AG09309 (cell line): ENCODE measurements around the gene CPHXL.

Source experiments
- DNase-seq: peaks from one replicate; pipeline ENCODE4 v3.0.0-alpha.2; 2010; ENCODE audit warnings: low read depth
- H3K4me3 ChIP-seq: 2 replicates; pipeline ENCODE4 v1.5.1; 2011; ENCODE audit warnings: mild to moderate bottlenecking, low read depth, low read length, moderate library complexity; ENCODE audit not compliant: control insufficient read depth
- TF ChIP-seq, protein P1 (sequence below): IDR thresholded peaks from 2 replicates; pipeline ENCODE4 v1.5.1; 2011; ENCODE audit warnings: mild to moderate bottlenecking, low read depth, low read length, inconsistent platforms; ENCODE audit not compliant: insufficient read depth, control insufficient read depth; ENCODE audit errors: missing control alignments

CPHXL gene

DNA sequence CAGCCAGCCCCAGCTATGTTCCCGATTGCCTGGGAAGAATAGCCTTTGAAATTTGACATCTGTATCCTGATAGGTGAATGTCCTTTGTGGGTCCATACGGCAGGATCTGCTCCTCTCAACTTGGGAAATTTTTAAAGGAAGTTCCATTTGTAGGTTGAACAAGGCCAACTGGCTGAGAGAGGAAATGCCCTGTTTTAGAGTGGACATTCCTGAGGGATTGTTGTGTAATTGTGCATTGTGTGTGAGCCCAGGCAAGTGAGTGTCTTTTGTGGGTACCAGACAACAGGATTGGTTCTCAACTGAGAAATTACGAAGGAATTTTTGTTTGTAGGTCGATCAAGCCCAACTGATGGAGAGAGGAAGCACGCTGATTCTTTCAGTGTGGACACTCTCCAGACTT lies 46.9 kb downstream of the CPHXL start:
- TF ChIP-seq, protein P1, sequence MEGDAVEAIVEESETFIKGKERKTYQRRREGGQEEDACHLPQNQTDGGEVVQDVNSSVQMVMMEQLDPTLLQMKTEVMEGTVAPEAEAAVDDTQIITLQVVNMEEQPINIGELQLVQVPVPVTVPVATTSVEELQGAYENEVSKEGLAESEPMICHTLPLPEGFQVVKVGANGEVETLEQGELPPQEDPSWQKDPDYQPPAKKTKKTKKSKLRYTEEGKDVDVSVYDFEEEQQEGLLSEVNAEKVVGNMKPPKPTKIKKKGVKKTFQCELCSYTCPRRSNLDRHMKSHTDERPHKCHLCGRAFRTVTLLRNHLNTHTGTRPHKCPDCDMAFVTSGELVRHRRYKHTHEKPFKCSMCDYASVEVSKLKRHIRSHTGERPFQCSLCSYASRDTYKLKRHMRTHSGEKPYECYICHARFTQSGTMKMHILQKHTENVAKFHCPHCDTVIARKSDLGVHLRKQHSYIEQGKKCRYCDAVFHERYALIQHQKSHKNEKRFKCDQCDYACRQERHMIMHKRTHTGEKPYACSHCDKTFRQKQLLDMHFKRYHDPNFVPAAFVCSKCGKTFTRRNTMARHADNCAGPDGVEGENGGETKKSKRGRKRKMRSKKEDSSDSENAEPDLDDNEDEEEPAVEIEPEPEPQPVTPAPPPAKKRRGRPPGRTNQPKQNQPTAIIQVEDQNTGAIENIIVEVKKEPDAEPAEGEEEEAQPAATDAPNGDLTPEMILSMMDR: no peak

DNA sequence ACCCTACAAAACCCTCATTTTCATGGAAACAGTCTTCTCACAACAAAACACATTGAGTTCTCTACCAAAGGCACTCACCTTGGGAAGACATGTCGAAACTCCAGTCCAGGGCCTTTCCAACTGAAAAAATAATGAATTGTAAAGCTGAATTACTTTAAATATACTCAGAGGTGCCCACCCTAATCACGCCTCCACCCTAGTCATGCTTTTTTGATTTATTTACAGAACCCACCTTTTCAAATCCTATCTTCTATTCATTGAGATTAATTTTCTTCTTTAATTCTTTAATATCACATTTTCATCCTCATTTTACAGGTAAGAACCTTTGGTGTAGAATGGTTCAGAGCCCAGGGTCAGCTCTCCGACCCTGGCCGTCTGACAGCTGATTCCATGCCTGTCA lies 49.4 kb downstream of the CPHXL start, which contains the start of gene CPHXL2:
CPHXL2 (minus strand) TSS at position 101 of the 400 bp plus-strand sequence; CDS start at position 91, 10 bp downstream.
- no peak for DNase-seq
- H3K4me3 ChIP-seq: no peak within 1 kb of the TSS
- TF ChIP-seq, protein P1: no peak

More for the DNA sequence above, 46.9 kb downstream of the CPHXL start:
- DNase-seq: no peak
- H3K4me3 ChIP-seq: no peak overlapping the region

DNA sequence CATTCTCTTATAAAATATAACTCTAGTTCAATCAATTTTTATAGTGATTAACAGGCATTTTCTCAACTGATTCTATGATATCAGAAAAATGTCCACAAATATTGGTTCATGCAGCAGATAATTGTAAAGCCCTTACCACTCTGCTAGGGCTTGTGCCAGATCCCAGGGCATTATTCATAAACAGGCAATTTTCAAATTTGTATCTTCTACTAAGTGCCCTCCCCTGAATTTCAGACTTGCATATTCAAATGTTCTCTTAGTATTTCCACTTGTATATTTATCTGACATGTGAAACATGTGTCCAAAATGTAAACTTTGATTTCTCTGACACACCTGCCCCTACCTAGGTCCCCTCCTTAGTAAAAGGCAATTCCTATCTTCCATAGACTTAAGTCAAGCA lies 58.8 kb downstream of the CPHXL start:
- no peak overlapping the region for H3K4me3 ChIP-seq
- DNase-seq: no peak
- TF ChIP-seq, protein P1: no peak
